Measurements from ENCODE around the gene SMARCA5. TPM values are rescaled to one million over a fixed set of nuclear protein-coding genes. Genes with fewer than 3 reads are reported as not detected.

Gene SMARCA5
- total RNA-seq, 6 experiments from 2014 or later = 38.6 to 44.6 (median 40.5) TPM

DNA sequence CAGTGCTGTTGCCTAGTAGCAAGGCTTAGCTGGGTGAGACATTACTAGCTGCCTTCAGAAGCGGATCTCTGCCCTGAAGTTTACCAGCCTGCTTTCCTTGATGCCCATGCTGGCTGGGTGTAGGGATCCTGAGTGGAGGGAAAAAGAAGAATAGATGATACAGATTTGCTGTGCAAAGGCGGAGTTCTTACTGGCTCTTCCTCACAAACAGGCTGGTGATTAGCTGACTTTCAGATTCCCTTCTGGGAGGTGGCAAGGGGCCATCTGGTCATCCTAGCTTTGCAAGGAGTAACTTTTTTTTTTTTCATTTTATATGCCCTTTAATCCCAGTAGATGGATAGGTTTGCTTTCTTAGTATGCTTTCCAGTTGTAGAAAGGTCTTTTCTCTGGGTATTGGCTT, 44.8 kb downstream of the SMARCA5 start:
- TF ChIP-seq, protein P1, sequence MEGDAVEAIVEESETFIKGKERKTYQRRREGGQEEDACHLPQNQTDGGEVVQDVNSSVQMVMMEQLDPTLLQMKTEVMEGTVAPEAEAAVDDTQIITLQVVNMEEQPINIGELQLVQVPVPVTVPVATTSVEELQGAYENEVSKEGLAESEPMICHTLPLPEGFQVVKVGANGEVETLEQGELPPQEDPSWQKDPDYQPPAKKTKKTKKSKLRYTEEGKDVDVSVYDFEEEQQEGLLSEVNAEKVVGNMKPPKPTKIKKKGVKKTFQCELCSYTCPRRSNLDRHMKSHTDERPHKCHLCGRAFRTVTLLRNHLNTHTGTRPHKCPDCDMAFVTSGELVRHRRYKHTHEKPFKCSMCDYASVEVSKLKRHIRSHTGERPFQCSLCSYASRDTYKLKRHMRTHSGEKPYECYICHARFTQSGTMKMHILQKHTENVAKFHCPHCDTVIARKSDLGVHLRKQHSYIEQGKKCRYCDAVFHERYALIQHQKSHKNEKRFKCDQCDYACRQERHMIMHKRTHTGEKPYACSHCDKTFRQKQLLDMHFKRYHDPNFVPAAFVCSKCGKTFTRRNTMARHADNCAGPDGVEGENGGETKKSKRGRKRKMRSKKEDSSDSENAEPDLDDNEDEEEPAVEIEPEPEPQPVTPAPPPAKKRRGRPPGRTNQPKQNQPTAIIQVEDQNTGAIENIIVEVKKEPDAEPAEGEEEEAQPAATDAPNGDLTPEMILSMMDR (IDR thresholded peaks at IDR 0.05) = no peak
- DNase-seq = no peak
- H3K4me3 Mint-ChIP-seq = no peak overlapping the region
- peaks cover 3% of the 10 kb centered on the region; the same call in 1 of the 2 replicates for H3K27me3 Mint-ChIP-seq (ENCODE audit: insufficient read depth)
- H3K27ac Mint-ChIP-seq = no peak overlapping the region
- H3K4me1 Mint-ChIP-seq (ENCODE audit: low read depth) = peaks cover 7% of the 10 kb centered on the region
- H3K9me3 Mint-ChIP-seq = no peaks in the 10 kb centered on the region
- H3K36me3 Mint-ChIP-seq (ENCODE audit: low read depth) = peaks cover 10% of the 10 kb centered on the region

DNA sequence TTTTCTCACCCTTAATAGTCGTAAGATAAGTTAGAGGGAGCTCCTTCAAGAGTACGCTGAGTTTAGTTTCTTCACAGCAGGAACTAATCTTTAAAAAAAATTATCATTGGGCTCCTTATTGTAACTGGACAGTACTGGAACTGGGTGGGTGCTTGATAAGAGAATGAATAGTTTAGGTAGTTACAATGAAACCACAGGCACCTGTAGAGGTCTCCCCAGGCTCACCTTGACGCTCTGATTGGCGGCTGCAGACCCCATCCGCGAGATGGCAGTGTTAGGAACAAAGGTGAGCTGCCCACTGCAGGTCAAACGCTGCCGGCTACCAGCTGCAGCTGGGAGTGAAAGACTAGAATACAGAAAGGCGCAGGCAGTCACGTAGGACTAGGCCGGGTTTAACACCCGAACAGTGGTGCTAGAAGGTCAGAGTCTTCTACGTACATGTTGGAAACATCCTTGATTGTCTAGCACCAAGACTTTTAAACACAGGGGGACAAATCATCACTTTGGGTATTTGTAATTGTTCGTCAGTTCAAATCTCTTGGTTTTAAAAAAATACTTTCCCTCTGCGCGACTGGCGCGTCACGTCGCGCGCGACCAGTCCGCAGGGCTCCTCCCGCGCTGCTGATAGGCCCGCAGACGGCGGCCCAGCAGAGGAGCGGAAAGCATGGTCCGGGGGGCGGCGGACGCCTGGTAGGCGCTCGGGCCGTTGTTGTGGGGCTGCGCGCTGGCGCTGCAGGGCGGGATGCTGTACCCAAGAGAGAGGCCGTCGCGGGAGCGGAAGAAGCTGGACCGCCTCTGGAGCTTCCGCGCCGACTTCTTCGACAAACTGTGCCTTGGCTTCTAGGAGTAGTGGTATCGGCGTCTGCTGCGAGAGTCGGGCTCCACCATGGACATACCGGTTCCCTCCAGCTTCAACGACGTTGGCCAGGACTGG, 45.6 kb downstream of the SMARCA5 start:
- Mint-ChIP-seq H3K9me3 (no peaks in the 10 kb centered on the region), H3K36me3 (ENCODE audit: low read depth) (peaks cover 10% of the 10 kb centered on the region), H3K4me1 (ENCODE audit: low read depth) (peaks cover 7% of the 10 kb centered on the region), H3K4me3 (peak overlapping the region; percentile 50), H3K27ac (no peak overlapping the region), H3K27me3 (ENCODE audit: insufficient read depth) (peaks cover 3% of the 10 kb centered on the region; the same call in 1 of the 2 replicates)
- TF ChIP-seq, protein P1 (IDR thresholded peaks at IDR 0.05) = peak; percentile 43; the same call in 1 of the 2 replicates
- no peak for DNase-seq

DNA sequence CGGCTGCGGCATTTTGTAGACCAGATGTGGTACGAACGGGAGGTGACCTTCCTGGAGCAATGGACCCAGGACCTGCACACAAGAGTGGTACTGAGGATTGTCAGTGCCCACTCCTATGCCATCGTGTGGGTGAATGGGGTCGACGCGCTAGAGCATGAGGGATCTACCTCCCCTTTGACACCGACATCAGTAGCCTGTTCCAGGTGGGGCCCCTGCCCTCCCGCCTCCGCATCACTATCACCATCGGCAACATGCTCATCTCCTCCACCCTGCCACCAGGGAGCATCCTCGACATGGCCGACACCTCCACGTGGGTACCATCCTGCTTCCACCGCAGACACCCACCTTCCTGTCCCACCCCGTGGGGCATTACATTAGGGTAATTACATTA, 46.2 kb downstream of the SMARCA5 start:
- no peak for DNase-seq
- Mint-ChIP-seq H3K36me3 (ENCODE audit: low read depth) (peaks cover 5% of the 10 kb centered on the region), H3K4me3 (no peak overlapping the region)

DNA sequence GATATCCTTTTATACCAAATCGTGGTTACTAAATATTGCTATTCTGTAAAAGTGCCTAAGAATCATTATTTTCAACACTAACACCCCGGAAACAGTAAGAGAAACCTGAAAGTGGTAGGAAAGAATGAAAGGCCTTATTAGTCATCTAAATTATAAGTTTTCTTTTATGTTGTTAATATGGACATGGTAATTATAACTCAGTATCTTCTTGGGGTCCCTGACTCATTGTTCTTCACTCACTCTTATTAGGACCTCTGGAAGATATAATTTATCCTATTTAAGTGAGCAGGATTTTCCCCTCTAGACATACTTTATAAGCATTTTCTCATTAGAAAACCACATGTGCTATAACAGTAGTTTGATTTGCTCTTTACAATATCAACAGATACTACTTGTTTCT, 51.0 kb downstream of the SMARCA5 start:
- Mint-ChIP-seq H3K9me3 (peaks cover 6% of the 10 kb centered on the region; the same call in 1 of the 2 replicates), H3K4me3 (no peak overlapping the region)
- TF ChIP-seq, protein P1 (IDR thresholded peaks at IDR 0.05) = no peak

More for the DNA sequence above, 46.2 kb downstream of the SMARCA5 start:
- no peaks in the 10 kb centered on the region for H3K9me3 Mint-ChIP-seq
- H3K4me1 Mint-ChIP-seq (ENCODE audit: low read depth) = peaks cover 7% of the 10 kb centered on the region
- TF ChIP-seq, protein P1 (IDR thresholded peaks at IDR 0.05) = no peak
- peaks cover 3% of the 10 kb centered on the region; the same call in 1 of the 2 replicates for H3K27me3 Mint-ChIP-seq (ENCODE audit: insufficient read depth)
- H3K27ac Mint-ChIP-seq = no peak overlapping the region

DNA sequence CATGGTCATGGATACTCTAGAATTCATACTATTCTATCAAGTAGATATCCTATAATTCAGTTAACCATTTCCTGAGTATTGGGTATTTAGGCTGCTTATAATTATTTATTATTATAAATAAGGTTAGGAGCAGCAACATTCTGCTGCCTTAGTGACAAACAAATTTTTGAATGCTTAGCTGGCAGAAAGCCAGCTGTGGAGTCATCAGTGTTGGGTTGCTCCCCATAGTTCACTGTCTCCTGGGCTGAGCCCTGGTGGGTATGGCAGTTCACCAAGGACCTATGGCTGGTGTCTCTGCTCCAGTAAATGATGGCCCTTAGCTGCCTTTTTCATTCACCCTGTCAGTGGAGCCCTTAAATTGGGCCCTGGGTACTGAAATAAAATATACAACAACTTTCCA, 61.8 kb downstream of the SMARCA5 start:
- Mint-ChIP-seq H3K4me1 (ENCODE audit: low read depth) (no peaks in the 10 kb centered on the region), H3K36me3 (ENCODE audit: low read depth) (no peaks in the 10 kb centered on the region), H3K9me3 (no peaks in the 10 kb centered on the region), H3K4me3 (no peak overlapping the region), H3K27ac (no peak overlapping the region), H3K27me3 (ENCODE audit: insufficient read depth) (peaks cover 1% of the 10 kb centered on the region; the same call in 1 of the 2 replicates)
- TF ChIP-seq, protein P1 (IDR thresholded peaks at IDR 0.05) = no peak
- DNase-seq = no peak

More for the DNA sequence above, 51.0 kb downstream of the SMARCA5 start:
- no peak for DNase-seq
- H3K27me3 Mint-ChIP-seq (ENCODE audit: insufficient read depth) = peaks cover 8% of the 10 kb centered on the region; the same call in 1 of the 2 replicates
- H3K27ac Mint-ChIP-seq = no peak overlapping the region
- H3K36me3 Mint-ChIP-seq (ENCODE audit: low read depth) = no peaks in the 10 kb centered on the region
- no peaks in the 10 kb centered on the region for H3K4me1 Mint-ChIP-seq (ENCODE audit: low read depth)

All from HFFc6 (cell line).